Measurements from ENCODE around the gene S100A2.

The S100A2 gene

DNA sequence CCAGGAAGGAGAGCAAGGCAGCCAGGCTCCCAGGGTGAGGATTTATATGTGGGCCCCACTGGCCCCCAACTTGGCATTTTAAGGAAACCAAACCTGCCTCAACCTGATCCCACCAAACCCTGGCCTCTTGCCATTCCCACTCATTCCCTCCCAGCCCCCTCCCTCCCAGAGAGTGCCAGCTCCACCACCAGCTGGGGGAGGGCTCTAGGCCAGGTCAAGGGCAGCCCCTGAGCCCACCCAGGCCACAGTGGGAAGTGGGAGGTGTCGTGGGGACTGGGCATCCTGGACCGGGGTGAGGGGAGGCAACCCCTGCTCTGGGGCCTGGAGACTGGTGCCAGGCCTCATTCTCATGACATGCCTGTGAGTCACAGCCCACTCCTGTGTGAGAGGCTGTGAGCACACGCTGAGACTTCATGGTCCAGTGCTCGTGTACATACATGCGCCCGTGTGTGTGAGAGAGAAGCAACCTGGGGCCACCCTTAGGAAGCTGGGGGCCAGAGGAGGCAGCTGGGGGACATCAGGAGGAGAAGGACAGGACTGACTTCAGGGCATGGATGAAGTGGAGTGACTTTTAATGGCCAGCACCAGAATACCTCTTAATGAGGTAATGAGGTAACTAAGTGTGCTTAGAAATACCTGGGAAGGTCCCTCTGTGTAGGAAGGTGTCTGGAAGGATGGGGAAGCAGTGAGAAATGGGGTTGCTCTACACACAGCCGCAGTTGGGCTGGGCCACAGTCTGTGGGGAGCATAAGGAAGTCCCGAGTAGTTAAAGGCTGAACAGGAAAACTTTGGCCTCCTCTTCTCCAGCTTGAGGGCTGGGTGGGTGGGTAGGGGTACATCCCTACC, at the start of gene S100A2:
TSS of gene S100A2 (minus strand) at position 316 of the 846 bp plus-strand sequence. CDS start 1,967 bp downstream, outside the sequence.
- H3K36me3 ChIP-seq (ENCODE audit: insufficient read depth, low read length) = no peaks in the 10 kb centered on the region
- no peak within 1 kb of the TSS for H3K4me3 ChIP-seq (ENCODE audit: low read length)

DNA sequence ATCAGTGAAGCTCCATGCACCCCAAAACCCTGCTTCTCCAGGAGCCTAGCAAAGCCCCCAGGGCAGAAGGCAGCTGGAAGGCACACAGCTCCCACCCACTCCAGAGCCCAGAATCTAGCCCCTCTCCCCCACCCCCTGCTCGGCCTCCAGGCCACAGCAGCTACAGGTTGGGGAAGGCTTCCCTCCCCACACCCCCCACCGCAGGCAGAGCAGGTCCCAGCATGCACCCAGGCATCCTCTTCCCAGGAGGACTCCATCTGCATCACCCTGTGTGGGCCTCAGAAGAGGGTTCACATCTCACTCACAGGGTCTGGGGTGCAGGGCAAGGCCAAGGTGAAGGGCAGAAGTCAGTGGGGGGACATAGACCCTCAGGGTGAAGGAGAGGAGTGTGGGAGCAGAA, 49.8 kb upstream of the S100A2 start:
- no peaks in the 10 kb centered on the region for H3K27me3 ChIP-seq (ENCODE audit: insufficient read depth, low read length)
- peaks cover 4% of the 10 kb centered on the region for H3K9me3 ChIP-seq (ENCODE audit: low read length)
- H3K4me1 ChIP-seq (ENCODE audit: insufficient read depth, low read length) = peaks cover 11% of the 10 kb centered on the region
- no peak overlapping the region for H3K4me3 ChIP-seq (ENCODE audit: low read length)
- H2AFZ ChIP-seq (ENCODE audit: low read depth, low read length) = no peak overlapping the region
- H3K36me3 ChIP-seq (ENCODE audit: insufficient read depth, low read length) = peaks cover 9% of the 10 kb centered on the region

More for the DNA sequence above, at the start of gene S100A2:
- Histone ChIP-seq H3K4me1 (ENCODE audit: insufficient read depth, low read length) (peaks cover 19% of the 10 kb centered on the region), H2AFZ (ENCODE audit: low read depth, low read length) (peak within 1 kb of the TSS; percentile 21), H3K27me3 (ENCODE audit: insufficient read depth, low read length) (no peaks in the 10 kb centered on the region), H3K9me3 (ENCODE audit: low read length) (no peaks in the 10 kb centered on the region)

DNA sequence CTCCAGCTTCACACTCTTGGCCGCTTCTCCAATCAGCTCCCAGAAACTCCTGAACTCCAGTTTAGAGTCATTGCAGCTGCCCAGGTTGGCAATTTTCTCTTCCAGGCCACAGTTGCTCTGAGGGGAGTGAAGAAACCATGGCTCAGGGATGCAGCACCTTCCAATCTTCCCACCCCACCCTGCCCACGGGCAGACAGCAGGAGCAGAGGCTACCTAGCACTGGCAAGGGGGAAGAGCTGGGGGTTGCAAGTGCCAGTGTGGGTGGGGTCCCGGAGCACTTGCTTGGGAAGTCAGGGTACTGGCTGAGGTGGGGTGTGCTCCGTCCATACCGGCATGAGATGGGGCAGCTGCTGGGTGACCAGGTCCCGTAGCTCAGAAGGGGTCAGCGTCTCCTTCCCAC, 49.3 kb upstream of the S100A2 start:
- Histone ChIP-seq H3K27me3 (ENCODE audit: insufficient read depth, low read length) (no peaks in the 10 kb centered on the region), H3K4me1 (ENCODE audit: insufficient read depth, low read length) (peaks cover 11% of the 10 kb centered on the region), H3K4me3 (ENCODE audit: low read length) (no peak overlapping the region), H2AFZ (ENCODE audit: low read depth, low read length) (no peak overlapping the region), H3K36me3 (ENCODE audit: insufficient read depth, low read length) (peaks cover 8% of the 10 kb centered on the region), H3K9me3 (ENCODE audit: low read length) (peaks cover 4% of the 10 kb centered on the region)

DNA sequence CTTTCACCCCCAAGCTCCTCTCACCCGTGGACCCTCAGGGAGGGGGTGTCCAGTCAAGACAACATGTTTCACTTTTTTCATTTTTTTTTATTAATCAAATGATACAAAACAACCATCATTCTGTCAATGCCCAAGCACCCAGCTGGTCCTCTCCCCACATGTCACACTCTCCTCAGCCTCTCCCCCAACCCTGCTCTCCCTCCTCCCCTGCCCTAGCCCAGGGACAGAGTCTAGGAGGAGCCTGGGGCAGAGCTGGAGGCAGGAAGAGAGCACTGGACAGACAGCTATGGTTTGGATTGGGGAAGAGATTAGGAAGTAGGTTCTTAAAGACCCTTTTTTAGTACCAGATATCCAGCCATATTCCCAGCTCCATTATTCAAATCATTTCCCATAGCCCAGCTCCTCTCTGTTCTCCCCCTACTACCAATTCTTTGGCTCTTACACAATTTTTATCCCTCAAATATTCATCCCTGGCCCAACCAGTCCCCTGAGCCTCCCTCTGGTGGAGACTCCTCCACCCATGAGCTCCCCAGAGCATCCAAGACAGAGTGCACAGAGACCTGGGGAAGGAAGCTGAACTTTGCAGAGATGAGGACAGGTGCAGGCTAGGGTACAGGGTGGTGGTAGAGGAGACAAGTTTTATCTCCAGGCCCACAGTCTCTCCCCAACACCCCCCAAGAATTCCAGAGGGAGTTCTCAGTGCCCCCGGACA, 48.7 kb upstream of the S100A2 start:
- no peaks in the 10 kb centered on the region for H3K27me3 ChIP-seq (ENCODE audit: insufficient read depth, low read length)
- no peaks in the 10 kb centered on the region for H3K9me3 ChIP-seq (ENCODE audit: low read length)
- H3K4me1 ChIP-seq (ENCODE audit: insufficient read depth, low read length) = peaks cover 15% of the 10 kb centered on the region
- no peak overlapping the region for H3K4me3 ChIP-seq (ENCODE audit: low read length)
- H2AFZ ChIP-seq (ENCODE audit: low read depth, low read length) = no peak overlapping the region
- H3K36me3 ChIP-seq (ENCODE audit: insufficient read depth, low read length) = peaks cover 4% of the 10 kb centered on the region

DNA sequence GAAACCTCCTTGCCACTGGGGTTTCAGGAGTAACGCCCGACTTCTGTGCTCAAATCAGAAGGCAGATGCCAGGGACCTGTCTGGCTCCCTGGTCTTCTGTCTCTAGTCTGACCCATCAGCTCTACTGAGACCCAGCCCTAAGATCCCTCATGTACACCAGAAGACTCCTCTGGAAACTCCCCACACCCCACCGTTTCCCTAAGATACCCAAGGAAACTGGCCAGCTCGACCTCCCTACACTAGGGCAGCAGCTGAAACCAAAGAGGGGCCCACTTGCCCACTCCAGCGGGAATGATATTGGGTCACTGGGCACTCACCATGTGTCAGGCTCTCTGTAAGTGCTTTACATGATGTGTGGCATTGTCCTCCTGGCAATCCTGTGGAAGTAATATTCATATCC, 47.8 kb upstream of the S100A2 start:
- Histone ChIP-seq H3K27me3 (ENCODE audit: insufficient read depth, low read length) (no peaks in the 10 kb centered on the region), H3K36me3 (ENCODE audit: insufficient read depth, low read length) (no peaks in the 10 kb centered on the region), H3K4me3 (ENCODE audit: low read length) (no peak overlapping the region), H2AFZ (ENCODE audit: low read depth, low read length) (no peak overlapping the region), H3K9me3 (ENCODE audit: low read length) (no peaks in the 10 kb centered on the region), H3K4me1 (ENCODE audit: insufficient read depth, low read length) (peaks cover 24% of the 10 kb centered on the region)

DNA sequence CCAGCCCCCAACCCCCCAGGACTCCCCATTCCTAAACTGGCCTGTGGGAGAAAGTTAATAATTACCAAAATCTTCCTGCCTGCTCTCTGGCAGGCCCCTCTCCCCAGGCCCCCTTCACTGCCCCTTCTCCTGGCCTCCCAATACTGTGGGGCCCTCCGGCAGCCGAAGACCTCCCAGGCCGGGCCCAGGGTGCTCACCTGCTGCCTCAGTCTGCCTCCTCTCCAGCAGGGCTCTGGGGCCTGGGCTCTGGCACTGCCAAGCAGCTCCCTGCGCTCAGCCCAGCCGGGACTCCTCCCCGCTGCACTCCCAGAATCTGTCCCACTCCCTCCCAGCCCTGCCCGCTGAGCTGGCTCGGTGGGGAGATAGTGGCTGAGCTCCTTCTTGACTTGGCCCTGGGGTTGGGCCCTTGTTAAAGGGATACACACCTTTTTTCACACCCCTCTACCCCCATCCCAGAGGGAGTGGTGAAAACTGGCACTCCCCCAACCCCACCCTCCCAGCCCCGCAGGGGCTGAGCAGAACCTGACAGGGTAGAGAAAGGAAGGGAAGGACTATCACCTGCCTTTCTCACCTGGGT, 47.2 kb upstream of the S100A2 start, which contains the start of gene S100A16:
TSS of gene S100A16 (minus strand) at position 383 of the 577 bp plus-strand sequence. CDS start 4,986 bp downstream, outside the sequence.
- Histone ChIP-seq H3K4me1 (ENCODE audit: insufficient read depth, low read length) (peaks cover 28% of the 10 kb centered on the region), H3K4me3 (ENCODE audit: low read length) (peak within 1 kb of the TSS; percentile 13), H3K9me3 (ENCODE audit: low read length) (no peaks in the 10 kb centered on the region), H3K36me3 (ENCODE audit: insufficient read depth, low read length) (no peaks in the 10 kb centered on the region), H2AFZ (ENCODE audit: low read depth, low read length) (peak within 1 kb of the TSS; percentile 8), H3K27me3 (ENCODE audit: insufficient read depth, low read length) (no peaks in the 10 kb centered on the region)

DNA sequence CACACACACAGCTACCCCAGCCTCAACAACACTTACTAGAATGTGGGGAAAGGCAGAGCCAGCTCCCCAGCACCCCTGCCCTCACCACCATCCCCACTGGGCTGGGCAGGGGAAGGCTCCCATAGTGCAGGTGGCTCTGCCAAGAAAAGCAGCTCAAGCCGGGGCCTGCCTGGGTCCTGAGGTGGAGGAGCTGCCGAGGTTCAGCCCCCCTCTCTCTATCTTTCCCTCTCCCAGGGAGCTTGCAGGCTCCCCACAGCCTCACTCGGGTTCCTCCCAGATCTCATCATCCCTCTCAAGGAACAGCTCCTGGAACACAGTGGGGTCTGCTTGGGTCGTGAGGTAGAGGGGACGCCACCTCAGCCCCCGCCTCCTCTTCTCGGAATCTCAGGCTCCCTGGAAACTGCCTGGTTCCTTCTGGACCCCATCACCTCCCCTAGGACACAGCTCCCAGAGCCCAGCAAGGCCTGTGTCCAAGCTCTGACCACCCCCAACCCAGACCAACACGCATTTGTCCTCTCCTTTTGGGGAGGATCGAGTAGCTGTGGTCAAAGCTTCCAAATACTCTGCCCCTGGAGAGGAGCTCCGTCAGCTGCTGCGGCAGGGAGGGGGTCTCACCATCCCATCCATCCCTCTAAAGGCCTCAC, 46.6 kb upstream of the S100A2 start:
- Histone ChIP-seq H3K36me3 (ENCODE audit: insufficient read depth, low read length) (no peaks in the 10 kb centered on the region), H3K9me3 (ENCODE audit: low read length) (no peaks in the 10 kb centered on the region), H3K4me3 (ENCODE audit: low read length) (peak overlapping the region; percentile 13), H2AFZ (ENCODE audit: low read depth, low read length) (peak overlapping the region; percentile 8), H3K4me1 (ENCODE audit: insufficient read depth, low read length) (peaks cover 28% of the 10 kb centered on the region), H3K27me3 (ENCODE audit: insufficient read depth, low read length) (no peaks in the 10 kb centered on the region)

DNA sequence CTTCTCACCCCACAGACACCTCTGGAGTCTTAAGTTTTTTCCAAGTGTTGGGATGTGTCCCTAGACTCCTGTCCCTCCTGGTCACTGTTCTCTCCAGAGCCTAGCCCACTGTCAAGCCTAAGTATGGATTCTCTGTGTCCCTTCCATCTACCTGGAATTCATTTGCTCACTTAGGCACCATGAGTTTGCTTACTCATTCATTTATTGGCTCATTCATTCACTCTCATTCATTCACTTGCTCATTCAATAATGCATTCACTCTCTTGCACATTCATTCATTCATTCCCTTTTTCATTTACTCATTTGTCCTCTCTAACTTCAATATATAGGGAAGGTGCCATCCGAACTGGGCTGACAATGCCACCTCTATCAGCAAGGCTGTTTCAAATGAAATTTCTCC, 45.7 kb upstream of the S100A2 start:
- no peaks in the 10 kb centered on the region for H3K9me3 ChIP-seq (ENCODE audit: low read length)
- peaks cover 28% of the 10 kb centered on the region for H3K4me1 ChIP-seq (ENCODE audit: insufficient read depth, low read length)
- H3K4me3 ChIP-seq (ENCODE audit: low read length) = no peak overlapping the region
- no peaks in the 10 kb centered on the region for H3K27me3 ChIP-seq (ENCODE audit: insufficient read depth, low read length)
- no peak overlapping the region for H2AFZ ChIP-seq (ENCODE audit: low read depth, low read length)
- no peaks in the 10 kb centered on the region for H3K36me3 ChIP-seq (ENCODE audit: insufficient read depth, low read length)

DNA sequence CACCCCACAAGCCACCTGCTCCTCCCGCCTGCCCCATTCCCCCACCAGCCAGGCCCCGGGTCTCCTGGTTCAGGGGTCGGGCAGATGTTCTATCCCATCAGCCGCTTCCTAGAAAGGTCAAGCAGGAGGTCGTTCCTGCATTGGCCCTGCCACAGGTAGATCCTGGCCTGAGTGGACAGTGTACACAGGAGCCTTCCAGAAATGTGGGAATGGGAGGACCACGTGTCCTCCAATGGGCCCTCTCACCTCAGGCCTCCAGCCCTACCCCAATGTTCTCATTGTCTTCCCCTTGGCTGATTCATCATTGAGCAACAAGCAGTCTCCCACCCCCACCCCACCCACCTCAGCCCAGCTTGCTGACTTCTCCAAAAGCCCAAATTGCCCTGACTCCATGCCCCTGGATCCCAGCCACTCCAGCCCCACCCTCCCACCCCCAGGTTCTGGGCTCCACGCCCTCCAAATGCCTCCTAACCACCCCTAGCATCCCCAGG, 45.2 kb upstream of the S100A2 start:
- H3K27me3 ChIP-seq (ENCODE audit: insufficient read depth, low read length) = no peaks in the 10 kb centered on the region
- H2AFZ ChIP-seq (ENCODE audit: low read depth, low read length) = no peak overlapping the region
- no peaks in the 10 kb centered on the region for H3K36me3 ChIP-seq (ENCODE audit: insufficient read depth, low read length)
- no peaks in the 10 kb centered on the region for H3K9me3 ChIP-seq (ENCODE audit: low read length)
- H3K4me1 ChIP-seq (ENCODE audit: insufficient read depth, low read length) = peaks cover 28% of the 10 kb centered on the region
- H3K4me3 ChIP-seq (ENCODE audit: low read length) = no peak overlapping the region

DNA sequence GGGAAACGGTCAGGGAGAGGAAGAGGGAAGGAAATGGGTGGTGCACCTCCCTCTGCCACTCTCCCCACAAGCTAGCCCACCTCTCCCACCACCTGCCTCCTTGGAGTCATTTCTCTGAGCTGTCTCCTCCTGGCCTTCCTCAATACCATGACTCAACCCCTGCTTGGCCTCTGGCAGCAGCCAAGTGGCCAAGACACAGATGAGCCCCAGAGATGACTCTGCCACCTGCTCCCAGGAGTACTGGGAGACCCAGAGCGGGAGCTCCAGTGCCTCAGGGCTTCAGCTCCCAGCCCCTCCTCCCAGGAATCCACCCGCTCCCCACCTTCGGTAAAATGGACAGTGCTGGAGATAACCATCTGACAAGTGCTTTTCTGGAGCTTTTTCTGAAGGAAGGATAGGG, 44.7 kb upstream of the S100A2 start:
- Histone ChIP-seq H3K27me3 (ENCODE audit: insufficient read depth, low read length) (no peaks in the 10 kb centered on the region), H3K4me1 (ENCODE audit: insufficient read depth, low read length) (peaks cover 28% of the 10 kb centered on the region), H3K36me3 (ENCODE audit: insufficient read depth, low read length) (no peaks in the 10 kb centered on the region), H2AFZ (ENCODE audit: low read depth, low read length) (no peak overlapping the region), H3K4me3 (ENCODE audit: low read length) (no peak overlapping the region), H3K9me3 (ENCODE audit: low read length) (no peaks in the 10 kb centered on the region)

DNA sequence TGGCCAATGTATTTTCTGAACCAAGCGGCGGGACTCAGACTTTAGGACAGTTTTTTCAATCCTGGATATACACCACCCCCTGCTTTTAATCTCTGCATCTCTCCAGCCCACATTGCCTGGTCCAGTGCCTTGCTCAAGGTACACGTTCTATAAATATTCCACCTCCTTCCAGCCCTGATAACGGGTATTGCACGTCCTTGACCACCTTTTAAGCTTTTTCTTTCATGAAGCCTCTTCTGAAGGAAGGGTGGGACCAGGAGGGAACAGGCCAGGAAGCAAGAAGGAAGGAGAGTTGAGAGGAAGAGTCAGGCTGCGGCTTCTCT, 43.9 kb upstream of the S100A2 start:
- Histone ChIP-seq H3K4me1 (ENCODE audit: insufficient read depth, low read length) (peaks cover 28% of the 10 kb centered on the region), H3K36me3 (ENCODE audit: insufficient read depth, low read length) (no peaks in the 10 kb centered on the region), H3K27me3 (ENCODE audit: insufficient read depth, low read length) (no peaks in the 10 kb centered on the region), H2AFZ (ENCODE audit: low read depth, low read length) (no peak overlapping the region), H3K4me3 (ENCODE audit: low read length) (no peak overlapping the region), H3K9me3 (ENCODE audit: low read length) (no peaks in the 10 kb centered on the region)

DNA sequence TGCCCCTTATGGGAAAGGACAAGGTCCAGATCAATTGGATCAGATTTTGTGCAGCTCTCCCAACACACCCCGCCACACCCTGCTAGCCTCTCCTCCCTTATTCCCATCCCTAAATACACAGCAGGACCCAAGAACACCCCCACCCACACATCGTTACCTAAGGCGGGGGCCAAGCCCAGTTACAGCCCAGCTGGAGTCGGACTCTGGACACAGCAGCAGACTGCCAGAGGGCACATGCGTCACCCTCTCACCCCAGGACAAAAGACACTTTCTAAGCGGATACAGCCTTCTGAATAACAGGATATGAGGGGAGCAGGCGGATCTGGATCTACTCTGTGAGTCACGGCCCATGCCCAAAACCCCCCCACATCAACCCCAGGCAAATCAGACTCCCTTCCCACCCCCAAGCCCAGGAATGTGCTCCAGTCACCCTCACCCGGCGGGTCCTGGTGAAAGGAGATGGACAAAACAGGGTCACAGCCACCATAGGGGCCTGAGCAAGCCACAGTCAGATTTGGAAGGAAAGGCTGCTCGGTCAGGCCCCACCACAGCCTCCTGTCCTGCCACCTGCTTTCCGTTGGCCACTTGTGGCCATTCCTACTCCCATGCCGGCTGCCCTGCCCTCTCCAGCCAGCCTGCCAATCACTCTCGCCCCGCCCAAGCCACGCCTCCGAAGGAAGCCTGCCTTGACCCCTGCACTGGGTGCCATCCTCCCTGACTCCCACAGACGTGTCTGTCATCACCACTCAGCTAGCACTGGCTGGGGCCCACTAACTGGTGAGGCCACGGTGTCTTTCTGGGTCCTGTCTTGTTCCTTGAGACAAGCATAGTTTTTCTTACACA, 43.3 kb upstream of the S100A2 start:
- no peaks in the 10 kb centered on the region for H3K9me3 ChIP-seq (ENCODE audit: low read length)
- H3K36me3 ChIP-seq (ENCODE audit: insufficient read depth, low read length) = no peaks in the 10 kb centered on the region
- H3K27me3 ChIP-seq (ENCODE audit: insufficient read depth, low read length) = no peaks in the 10 kb centered on the region
- peaks cover 28% of the 10 kb centered on the region for H3K4me1 ChIP-seq (ENCODE audit: insufficient read depth, low read length)
- H2AFZ ChIP-seq (ENCODE audit: low read depth, low read length) = peak overlapping the region; percentile 18
- peak overlapping the region; percentile 11 for H3K4me3 ChIP-seq (ENCODE audit: low read length)
